ENCODE results near the gene CSMD2.

The CSMD2 gene

GRCh38 chr1:33852711-33853110, 312.3 kb downstream of the CSMD2 start:
- DNase-seq (ENCODE audit: low read depth) = no peak

- DNase-seq (ENCODE audit: low read depth) = no peak
These were observed 314.5 kb downstream of the CSMD2 start for GRCh38 chr1:33850481-33850880.

GRCh38 chr1:33849211-33849610, 315.8 kb downstream of the CSMD2 start:
- DNase-seq (ENCODE audit: low read depth) = no peak

GRCh38 chr1:33848205-33848937, 316.7 kb downstream of the CSMD2 start:
- DNase-seq (ENCODE audit: low read depth) = no peak

- DNase-seq (ENCODE audit: low read depth) = no peak
These were observed 318.2 kb downstream of the CSMD2 start for GRCh38 chr1:33846861-33847260.

- no peak for DNase-seq (ENCODE audit: low read depth)
These were observed 320.9 kb downstream of the CSMD2 start for GRCh38 chr1:33844166-33844565.

- DNase-seq (ENCODE audit: low read depth) = no peak
These were observed 322.7 kb downstream of the CSMD2 start for GRCh38 chr1:33842348-33842747.

GRCh38 chr1:33841494-33841893, 323.5 kb downstream of the CSMD2 start:
- no peak for DNase-seq (ENCODE audit: low read depth)

- no peak for DNase-seq (ENCODE audit: low read depth)
These were observed 327.4 kb downstream of the CSMD2 start for GRCh38 chr1:33837635-33838034.

GRCh38 chr1:33836911-33837310, 328.1 kb downstream of the CSMD2 start:
- no peak for DNase-seq (ENCODE audit: low read depth)

GRCh38 chr1:33828654-33829053, 336.4 kb downstream of the CSMD2 start:
- no peak for DNase-seq (ENCODE audit: low read depth)

GRCh38 chr1:33828059-33828458, 337.0 kb downstream of the CSMD2 start:
- DNase-seq (ENCODE audit: low read depth) = no peak

- DNase-seq (ENCODE audit: low read depth) = no peak
These were observed 338.3 kb downstream of the CSMD2 start for GRCh38 chr1:33826711-33827110.

- no peak for DNase-seq (ENCODE audit: low read depth)
These were observed 338.7 kb downstream of the CSMD2 start for GRCh38 chr1:33826311-33826710.

- DNase-seq (ENCODE audit: low read depth) = no peak
These were observed 339.5 kb downstream of the CSMD2 start for GRCh38 chr1:33825506-33825905.

GRCh38 chr1:33824971-33825370, 340.1 kb downstream of the CSMD2 start:
- DNase-seq (ENCODE audit: low read depth) = no peak

- DNase-seq (ENCODE audit: low read depth) = no peak
These were observed 340.7 kb downstream of the CSMD2 start for GRCh38 chr1:33824321-33824720.

GRCh38 chr1:33823830-33824229, 341.2 kb downstream of the CSMD2 start:
- DNase-seq (ENCODE audit: low read depth) = no peak

- no peak for DNase-seq (ENCODE audit: low read depth)
These were observed 341.6 kb downstream of the CSMD2 start for GRCh38 chr1:33823401-33823800.

- no peak for DNase-seq (ENCODE audit: low read depth)
These were observed 342.6 kb downstream of the CSMD2 start for GRCh38 chr1:33822396-33822795.

- DNase-seq (ENCODE audit: low read depth) = no peak
These were observed 343.7 kb downstream of the CSMD2 start for GRCh38 chr1:33821291-33821690.

GRCh38 chr1:33820804-33821203, 344.2 kb downstream of the CSMD2 start:
- no peak for DNase-seq (ENCODE audit: low read depth)

- no peak for DNase-seq (ENCODE audit: low read depth)
These were observed 345.1 kb downstream of the CSMD2 start for GRCh38 chr1:33819913-33820311.

- no peak for DNase-seq (ENCODE audit: low read depth)
These were observed 345.6 kb downstream of the CSMD2 start for GRCh38 chr1:33819290-33819912.
